AG04449 (cell line): Measurements from ENCODE around the gene ALDH8A1.
"Not testable (repeated sequence)": the region's sequence is repeated elsewhere in the genome, so short reads cannot be mapped to it uniquely, and the experiment has no call there.

Experiments used
- CTCF ChIA-PET: fragments of 350-600 bp; formaldehyde crosslinking; extraction: SDS; loops from one replicate; lab custom pipeline; 2021; ENCODE audit warnings: antibody characterized with exemption; lab: Yijun Ruan, JAX
- POLR2A ChIA-PET: fragments of 400-600, 350-600 bp; formaldehyde crosslinking; extraction: SDS; loops from one replicate; lab custom pipeline; 2020; ENCODE audit warnings: antibody characterized with exemption, inconsistent platforms; lab: Yijun Ruan, JAX
- DNase-seq: peaks from one replicate; pipeline ENCODE4 v3.0.0-alpha.2; 2010; ENCODE audit warnings: low read depth, low spot score
- H3K4me3 ChIP-seq: 2 replicates; pipeline ENCODE4 v1.5.1; 2011; ENCODE audit warnings: low read depth, mild to moderate bottlenecking, control low read depth, low read length
- TF ChIP-seq, protein P1 (sequence below): IDR thresholded peaks from one replicate; pipeline ENCODE4 v1.5.1; 2011; ENCODE audit warnings: mild to moderate bottlenecking, moderate library complexity, low read length, control low read depth, inconsistent platforms; ENCODE audit not compliant: insufficient read depth; ENCODE audit errors: missing control alignments

Gene ALDH8A1

DNA sequence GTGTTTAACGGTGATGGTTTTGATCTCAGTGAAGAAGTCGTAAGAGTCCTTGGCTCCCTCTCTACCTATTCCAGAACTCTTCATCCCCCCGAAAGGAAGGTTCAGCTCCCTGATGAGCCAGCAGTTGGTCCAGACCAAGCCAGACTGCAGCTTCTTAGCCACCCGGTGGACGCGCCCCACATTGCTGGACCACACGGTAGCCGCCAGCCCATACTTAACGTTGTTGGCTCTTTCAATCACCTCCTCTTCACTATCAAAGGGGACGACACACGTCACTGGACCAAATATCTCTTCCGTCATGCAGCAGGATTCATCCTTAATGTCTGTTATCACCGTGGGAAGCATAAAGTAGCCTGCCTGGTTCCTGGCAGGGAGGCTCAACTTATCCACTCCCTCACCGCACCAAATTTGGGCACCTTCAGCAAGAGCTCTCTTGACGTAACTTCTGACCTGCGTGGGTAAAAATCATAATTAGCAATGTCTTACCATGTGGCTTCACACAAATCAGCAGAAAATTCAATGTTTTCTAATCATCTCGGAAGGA lies 31.4 kb downstream of the ALDH8A1 start:
- no peak for DNase-seq
- CTCF ChIA-PET, result interaction anchor here (0.5 to 3.5 kb wide), 4 partner anchors 9 to 762 kb away, joined by 3 to 27 read pairs (median 4); no protein-coding TSS in a partner anchor
- no peak overlapping the region for H3K4me3 ChIP-seq
- POLR2A ChIA-PET, result no interaction called here
- TF ChIP-seq, protein P1, sequence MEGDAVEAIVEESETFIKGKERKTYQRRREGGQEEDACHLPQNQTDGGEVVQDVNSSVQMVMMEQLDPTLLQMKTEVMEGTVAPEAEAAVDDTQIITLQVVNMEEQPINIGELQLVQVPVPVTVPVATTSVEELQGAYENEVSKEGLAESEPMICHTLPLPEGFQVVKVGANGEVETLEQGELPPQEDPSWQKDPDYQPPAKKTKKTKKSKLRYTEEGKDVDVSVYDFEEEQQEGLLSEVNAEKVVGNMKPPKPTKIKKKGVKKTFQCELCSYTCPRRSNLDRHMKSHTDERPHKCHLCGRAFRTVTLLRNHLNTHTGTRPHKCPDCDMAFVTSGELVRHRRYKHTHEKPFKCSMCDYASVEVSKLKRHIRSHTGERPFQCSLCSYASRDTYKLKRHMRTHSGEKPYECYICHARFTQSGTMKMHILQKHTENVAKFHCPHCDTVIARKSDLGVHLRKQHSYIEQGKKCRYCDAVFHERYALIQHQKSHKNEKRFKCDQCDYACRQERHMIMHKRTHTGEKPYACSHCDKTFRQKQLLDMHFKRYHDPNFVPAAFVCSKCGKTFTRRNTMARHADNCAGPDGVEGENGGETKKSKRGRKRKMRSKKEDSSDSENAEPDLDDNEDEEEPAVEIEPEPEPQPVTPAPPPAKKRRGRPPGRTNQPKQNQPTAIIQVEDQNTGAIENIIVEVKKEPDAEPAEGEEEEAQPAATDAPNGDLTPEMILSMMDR, result no peak

DNA sequence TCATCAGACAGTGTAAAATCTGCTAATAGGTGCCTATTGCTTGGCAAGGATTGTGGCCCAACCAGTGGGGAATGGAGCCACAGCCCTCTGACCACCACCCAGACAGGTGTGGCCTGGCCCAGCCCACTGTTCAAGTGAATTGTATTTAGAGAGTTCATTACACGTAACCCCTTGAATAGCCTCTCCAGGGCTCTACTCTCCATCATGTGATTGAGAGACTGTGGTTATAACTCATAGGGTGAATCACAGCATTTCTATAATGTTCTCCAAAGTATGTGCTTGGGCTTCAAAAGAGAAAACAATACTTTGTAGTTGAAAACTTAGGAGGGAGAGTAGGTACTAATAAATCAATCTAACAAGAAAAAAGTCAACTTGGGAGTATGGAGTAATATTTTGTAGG lies 38.4 kb downstream of the ALDH8A1 start:
- TF ChIP-seq, protein P1, result no peak
- ChIA-PET CTCF (interaction anchor here (1.5 kb wide), 2 partner anchors 754 to 788 kb away, joined by 4 read pairs; no protein-coding TSS in a partner anchor), POLR2A (no interaction called here)
- no peak overlapping the region for H3K4me3 ChIP-seq
- peak; percentile 53 for DNase-seq

DNA sequence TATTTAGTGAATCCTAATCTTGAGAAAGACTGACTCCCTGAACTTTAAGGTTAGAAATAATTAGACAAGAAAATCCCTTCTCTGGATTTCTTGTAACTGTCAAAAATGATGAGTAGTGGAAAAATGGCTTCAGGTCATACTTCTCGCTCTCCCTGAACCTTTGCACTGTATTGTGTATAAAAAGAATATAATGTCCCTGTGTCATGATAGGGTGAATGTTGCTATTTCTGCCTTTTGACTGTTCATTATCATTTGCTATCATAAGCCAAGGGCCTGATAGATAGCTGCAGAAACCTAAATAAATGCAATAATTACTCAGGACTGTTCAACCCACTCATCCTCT lies 39.3 kb downstream of the ALDH8A1 start:
- DNase-seq, result no peak
- CTCF ChIA-PET, result interaction anchor here (1.0 to 2.5 kb wide), 3 partner anchors 30 to 754 kb away, joined by 3 to 7 read pairs (median 3); no protein-coding TSS in a partner anchor
- TF ChIP-seq, protein P1, result no peak
- POLR2A ChIA-PET, result interaction anchor here (0.6 kb wide), 1 partner anchor 801 kb away, joined by 3 read pairs; no protein-coding TSS in a partner anchor
- H3K4me3 ChIP-seq, result no peak overlapping the region

DNA sequence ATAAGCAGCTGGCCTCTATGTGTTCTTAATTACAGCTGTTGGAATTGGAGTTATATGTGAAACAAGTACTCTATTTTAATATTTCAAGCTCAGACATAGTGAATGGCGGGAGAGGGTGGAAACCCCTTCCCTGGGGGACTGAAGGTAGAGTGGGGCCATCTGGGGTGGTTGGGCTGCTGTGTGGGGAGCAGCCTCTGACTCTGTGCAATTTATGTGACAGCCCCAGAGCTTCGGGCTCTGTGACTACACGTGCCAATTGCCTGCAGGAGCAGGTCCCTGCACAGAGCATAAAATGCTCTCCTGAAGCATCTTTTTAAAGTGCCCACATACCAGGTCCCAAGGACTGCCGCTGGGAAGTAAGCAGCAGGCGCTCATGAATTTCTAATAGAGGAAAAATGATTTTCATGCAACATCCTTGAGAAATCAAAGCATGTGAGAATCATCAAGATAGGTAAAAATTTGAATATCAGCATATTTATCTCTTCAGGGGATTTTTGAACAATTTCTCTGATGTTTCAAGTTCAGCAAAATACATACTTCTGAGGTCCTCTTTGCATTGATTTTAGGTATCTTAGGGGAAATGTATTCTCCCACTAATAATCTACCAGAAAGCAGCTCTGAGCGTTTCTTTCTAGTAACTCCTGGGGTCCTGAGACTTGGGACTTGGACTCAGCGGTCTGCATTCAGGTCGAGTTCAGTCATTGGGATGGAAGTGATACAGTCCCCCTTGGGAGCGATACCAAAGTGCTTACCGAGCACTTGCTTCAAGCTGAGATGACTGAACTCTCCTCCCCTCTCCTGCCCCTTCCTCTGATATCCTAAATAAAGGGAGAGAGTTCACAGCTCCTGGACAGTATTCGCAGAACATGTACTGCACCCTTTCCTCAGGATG lies 40.0 kb downstream of the ALDH8A1 start:
- no peak for DNase-seq
- POLR2A ChIA-PET, result interaction anchor here (0.6 to 2.7 kb wide), 5 partner anchors 12 to 801 kb away, joined by 3 to 9 read pairs (median 3); no protein-coding TSS in a partner anchor
- CTCF ChIA-PET, result interaction anchor here (0.9 to 2.6 kb wide), 7 partner anchors 8 to 753 kb away, joined by 3 to 14 read pairs (median 3); no protein-coding TSS in a partner anchor
- TF ChIP-seq, protein P1, result no peak
- no peak overlapping the region for H3K4me3 ChIP-seq

DNA sequence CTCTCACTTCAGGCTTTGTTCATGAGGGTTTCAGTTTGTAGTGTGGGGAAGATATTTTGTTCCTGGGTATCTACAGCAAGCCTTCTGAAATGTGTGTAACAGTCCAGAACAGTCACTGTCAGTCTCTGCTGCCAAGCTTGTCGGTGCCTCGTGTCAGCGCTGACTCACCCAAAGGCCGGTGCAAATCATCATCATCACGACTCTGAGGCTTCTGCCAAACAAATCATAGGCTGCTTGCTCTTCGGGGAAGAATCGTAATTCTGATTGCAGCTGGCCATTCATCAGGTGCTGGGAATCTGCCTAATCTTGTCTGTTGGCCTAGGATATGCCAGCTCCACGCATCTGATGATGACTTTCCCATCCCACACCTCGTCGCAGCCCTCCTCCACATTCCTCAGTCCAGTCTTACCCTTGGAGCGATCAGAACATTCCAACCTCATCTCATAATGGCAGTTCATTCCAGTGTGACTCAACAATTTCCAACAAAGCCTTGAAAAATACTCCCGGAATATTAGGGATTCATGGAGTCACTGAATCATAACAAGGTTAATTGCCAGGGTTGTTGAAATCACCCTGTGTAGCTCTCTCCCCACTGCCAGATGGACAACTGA lies 40.9 kb downstream of the ALDH8A1 start:
- TF ChIP-seq, protein P1, result no peak
- ChIA-PET POLR2A (interaction anchor here (0.6 to 2.7 kb wide), 6 partner anchors 11 to 487 kb away, joined by 3 to 9 read pairs (median 4); no protein-coding TSS in a partner anchor), CTCF (interaction anchor here (0.9 to 2.6 kb wide), 6 partner anchors 9 to 785 kb away, joined by 3 to 14 read pairs (median 5); no protein-coding TSS in a partner anchor)
- DNase-seq, result peak; percentile 100
- H3K4me3 ChIP-seq, result peak overlapping the region; percentile 35

DNA sequence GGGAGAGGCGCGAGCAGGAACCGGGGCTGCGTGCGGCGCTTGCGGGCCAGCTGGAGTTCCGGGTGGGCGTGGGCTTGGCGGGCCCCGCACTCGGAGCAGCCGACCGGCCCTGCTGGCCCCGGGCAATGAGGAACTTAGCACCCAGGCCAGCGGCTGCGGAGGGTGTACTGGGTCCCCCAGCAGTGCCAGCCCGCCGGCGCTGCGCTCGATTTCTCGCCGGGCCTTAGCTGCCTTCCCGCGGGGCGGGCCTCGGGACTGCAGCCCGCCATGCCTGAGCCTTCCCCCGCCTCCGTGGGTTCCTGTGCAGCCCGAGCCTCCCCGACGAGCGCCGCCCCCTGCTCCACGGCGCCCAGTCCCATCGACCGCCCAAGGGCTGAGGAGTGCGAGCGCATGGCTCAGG lies 45.2 kb downstream of the ALDH8A1 start:
- H3K4me3 ChIP-seq, DNase-seq, CTCF ChIA-PET, POLR2A ChIA-PET: not testable (repeated sequence)
